Lower leg skin (tissue), 4 donors: Measurements from ENCODE around the gene KCNMA1. TPM values are rescaled to one million over a fixed set of nuclear protein-coding genes. Genes with fewer than 3 reads are reported as not detected.

Experiments
- DNase-seq, 2 donors: peaks; one replicate each; pipeline ENCODE4 v3.0.0-alpha.2; 2019; ENCODE audit warnings: low spot score in 2 of 2
- H3K4me3 ChIP-seq: fragments of 200-600 bp; sonication (generic); 2 replicates; pipeline ENCODE4 v1.5.1; 2017; ENCODE audit warnings: mild to moderate bottlenecking, low read depth; ENCODE audit not compliant: poor library complexity, severe bottlenecking
- CTCF ChIP-seq, 3 donors: fragments of 450-650 bp; IDR thresholded peaks; one replicate each; pipeline ENCODE4 v1.5.1; 2016; ENCODE audit warnings: antibody characterized with exemption in 3 of 3, mild to moderate bottlenecking in 3 of 3, moderate library complexity in 2 of 3
- POLR2A ChIP-seq, 2 donors: fragments of 450-650 bp; IDR thresholded peaks; one replicate each; pipeline ENCODE4 v1.6.1; 2016 to 2017; ENCODE audit warnings: antibody characterized with exemption in 2 of 2, mild to moderate bottlenecking in 1 of 2, moderate library complexity in 1 of 2
- WGBS, 2 donors: methylation state at CpG; one replicate each; pipeline ENCODE4 v1.1.5; 2018; 5-methylcytosine and 5-hydroxymethylcytosine counted together
- intact Hi-C: fragments of 100-400 bp; cut with DNase I; formaldehyde crosslinking; loops from one replicate; pipeline ENCODE4 v1.15.0; 2023; ENCODE audit warnings: low total_unique reads
- total RNA-seq, 4 donors: library from RNA; depleted of rRNA; stranded (reverse); fragments of >200 nt; gene quantifications; one replicate each; pipeline ENCODE4 v1.1.0, GENCODE V29; 2016

Gene KCNMA1
- total RNA-seq, 4 donors from 2014 or later: 4.1 to 9.9 (median 6.5) TPM

GRCh38 chr10:77667426-77668324 lies 30.1 kb upstream of the KCNMA1 start:
- H3K4me3 ChIP-seq: no peak overlapping the region
- intact Hi-C loops: no loop called here
- WGBS, 2 donors: 88 to 89% methylated on average over 3 of the region's 3 CpGs
- no peak for DNase-seq
- no peak for TF ChIP-seq CTCF (IDR thresholded peaks at IDR 0.05)
- no peak for TF ChIP-seq POLR2A (IDR thresholded peaks at IDR 0.05)

GRCh38 chr10:77666821-77667220 lies 29.2 kb upstream of the KCNMA1 start:
- intact Hi-C loops: no loop called here
- TF ChIP-seq CTCF (IDR thresholded peaks at IDR 0.05) (no peak), POLR2A (IDR thresholded peaks at IDR 0.05) (no peak)
- no peak for DNase-seq
- WGBS, 2 donors: 68 to 73% methylated on average over 2 of the region's 2 CpGs
- H3K4me3 ChIP-seq: no peak overlapping the region

GRCh38 chr10:77664696-77665095 lies 27.1 kb upstream of the KCNMA1 start:
- H3K4me3 ChIP-seq: no peak overlapping the region
- no peak for DNase-seq
- intact Hi-C loops: no loop called here
- no peak for TF ChIP-seq CTCF (IDR thresholded peaks at IDR 0.05)
- TF ChIP-seq POLR2A (IDR thresholded peaks at IDR 0.05): no peak
- 73 to 75% methylated on average over 3 of the region's 3 CpGs for WGBS, 2 donors

- no peak for DNase-seq
- no peak overlapping the region for H3K4me3 ChIP-seq
- TF ChIP-seq POLR2A (IDR thresholded peaks at IDR 0.05) (no peak), CTCF (IDR thresholded peaks at IDR 0.05) (no peak)
- WGBS, 2 donors: 38 to 46% methylated on average over 2 of the region's 2 CpGs
- intact Hi-C loops: no loop called here
Measured at GRCh38 chr10:77664008-77664407, 26.4 kb upstream of the KCNMA1 start.

GRCh38 chr10:77661674-77662073 lies 24.1 kb upstream of the KCNMA1 start:
- 64 to 71% methylated on average over 6 of the region's 6 CpGs for WGBS, 2 donors

More at GRCh38 chr10:77661674-77662073, 24.1 kb upstream of the KCNMA1 start:
- H3K4me3 ChIP-seq: no peak overlapping the region
- no peak for TF ChIP-seq CTCF (IDR thresholded peaks at IDR 0.05)
- TF ChIP-seq POLR2A (IDR thresholded peaks at IDR 0.05): no peak
- intact Hi-C loops: no loop called here
- DNase-seq: no peak
